Loucy (cell line): ENCODE measurements around the gene CR2.
"Not testable (repeated sequence)": the region's sequence is repeated elsewhere in the genome, so short reads cannot be mapped to it uniquely, and the experiment has no call there.

Experiments used
- H2AFZ ChIP-seq: fragments of 200-600 bp; sonication (generic); 2 replicates; pipeline ENCODE4 v1.6.0; 2016; ENCODE audit warnings: antibody characterized with exemption, mild to moderate bottlenecking, low read length, moderate library complexity
- H3F3A ChIP-seq: fragments of 200-600 bp; 2 replicates; pipeline ENCODE4 v1.6.0; 2016; ENCODE audit warnings: antibody characterized with exemption, low read depth, mild to moderate bottlenecking
- H3K27me3 ChIP-seq: fragments of 200-600 bp; sonication (generic); 2 replicates; pipeline ENCODE4 v1.6.1; 2014; ENCODE audit warnings: low read length, mild to moderate bottlenecking; ENCODE audit not compliant: insufficient read depth, poor library complexity, severe bottlenecking
- H3K36me3 ChIP-seq: fragments of 200-600 bp; sonication (generic); 2 replicates; pipeline ENCODE4 v1.6.1; 2016; ENCODE audit warnings: low read length; ENCODE audit not compliant: insufficient read depth
- H3K4me1 ChIP-seq: fragments of 200-600 bp; sonication (generic); 2 replicates; pipeline ENCODE4 v1.5.1; 2014; ENCODE audit warnings: low read length, mild to moderate bottlenecking; ENCODE audit not compliant: insufficient read depth, poor library complexity, severe bottlenecking
- H3K4me2 ChIP-seq: fragments of 200-600 bp; sonication (generic); 2 replicates; pipeline ENCODE4 v1.6.0; 2014; ENCODE audit warnings: antibody characterized with exemption, low read length, low read depth, mild to moderate bottlenecking; ENCODE audit not compliant: poor library complexity, severe bottlenecking
- H3K4me3 ChIP-seq: fragments of 200-600 bp; sonication (generic); 2 replicates; pipeline ENCODE4 v1.5.1; 2014; ENCODE audit warnings: low read length, mild to moderate bottlenecking, mixed read lengths; ENCODE audit not compliant: poor library complexity, severe bottlenecking
- H3K79me2 ChIP-seq: fragments of 200-600 bp; sonication (generic); 2 replicates; pipeline ENCODE4 v1.6.1; 2014; ENCODE audit warnings: low read length; ENCODE audit not compliant: insufficient read depth
- H3K9ac ChIP-seq: fragments of 200-600 bp; sonication (generic); 2 replicates; pipeline ENCODE4 v1.6.0; 2014; ENCODE audit warnings: mild to moderate bottlenecking, low read depth, low read length, moderate library complexity; ENCODE audit not compliant: poor library complexity, severe bottlenecking
- H3K9me2 ChIP-seq: fragments of 200-600 bp; sonication (generic); replicated peaks from 2 replicates; pipeline ENCODE4 v1.6.1; 2016; ENCODE audit warnings: low read depth, low read length, mixed read lengths
- H3K9me3 ChIP-seq: fragments of 200-600 bp; sonication (generic); 2 replicates; pipeline ENCODE4 v1.6.1; 2014; ENCODE audit warnings: mild to moderate bottlenecking, antibody characterized with exemption, low read length, low read depth; ENCODE audit not compliant: insufficient read depth
- H4K20me1 ChIP-seq: fragments of 200-600 bp; sonication (generic); 2 replicates; pipeline ENCODE4 v1.6.0; 2014; ENCODE audit warnings: antibody characterized with exemption, low read length, mild to moderate bottlenecking; ENCODE audit not compliant: insufficient read depth, poor library complexity, severe bottlenecking
- CTCF ChIP-seq: fragments of 200-600 bp; sonication (generic); conservative IDR thresholded peaks from 2 replicates; pipeline ENCODE4 v1.5.1; 2014; ENCODE audit warnings: mild to moderate bottlenecking, antibody characterized with exemption, low read length
- EZH2phosphoT487 ChIP-seq: fragments of 200-600 bp; IDR thresholded peaks from 2 replicates; pipeline ENCODE4 v1.6.1; 2018; ENCODE audit warnings: antibody characterized with exemption, mild to moderate bottlenecking, moderate library complexity, borderline replicate concordance

Gene CR2

DNA sequence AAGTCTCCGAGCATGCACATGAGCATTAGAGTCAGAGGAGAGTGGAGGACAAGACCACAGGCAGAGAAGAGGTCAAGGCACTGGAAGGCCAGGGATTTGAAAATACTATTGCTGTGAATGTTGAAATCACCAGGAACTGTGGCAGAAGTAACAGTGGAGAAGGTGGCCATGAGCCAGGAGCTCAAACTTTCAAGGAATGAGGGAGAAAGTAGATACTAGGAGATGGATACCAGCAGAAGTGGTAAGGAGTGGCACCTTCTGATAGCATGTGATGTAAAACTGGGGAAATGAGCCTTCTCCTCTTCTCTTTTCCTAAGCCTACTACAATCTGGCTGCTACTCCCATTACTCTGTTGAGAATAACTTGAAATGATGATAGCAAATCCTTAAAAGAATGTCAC lies 40.0 kb downstream of the CR2 start:
- Histone ChIP-seq H3K27me3 (peaks cover 41% of the 10 kb centered on the region), H3K79me2 (no peaks in the 10 kb centered on the region), H2AFZ (no peak overlapping the region), H4K20me1 (no peaks in the 10 kb centered on the region), H3K9ac (no peak overlapping the region), H3K9me3 (no peaks in the 10 kb centered on the region), H3K4me2 (no peak overlapping the region), H3K4me3 (no peak overlapping the region), H3K9me2 (no peaks in the 10 kb centered on the region), H3K36me3 (no peaks in the 10 kb centered on the region), H3F3A (no peaks in the 10 kb centered on the region), H3K4me1 (no peaks in the 10 kb centered on the region)
- TF ChIP-seq CTCF (no peak), EZH2phosphoT487 (no peak)

- not testable (repeated sequence) for H3K9me3 ChIP-seq, H3K9ac ChIP-seq, H3K79me2 ChIP-seq, H3K4me1 ChIP-seq, H3K36me3 ChIP-seq, H4K20me1 ChIP-seq, H3K9me2 ChIP-seq, H3F3A ChIP-seq, H3K4me2 ChIP-seq, H2AFZ ChIP-seq, H3K4me3 ChIP-seq
- H3K27me3 ChIP-seq, result peaks cover 41% of the 10 kb centered on the region
Measured at GRCh38 chr1:207495281-207495680, 41.2 kb downstream of the CR2 start.

DNA sequence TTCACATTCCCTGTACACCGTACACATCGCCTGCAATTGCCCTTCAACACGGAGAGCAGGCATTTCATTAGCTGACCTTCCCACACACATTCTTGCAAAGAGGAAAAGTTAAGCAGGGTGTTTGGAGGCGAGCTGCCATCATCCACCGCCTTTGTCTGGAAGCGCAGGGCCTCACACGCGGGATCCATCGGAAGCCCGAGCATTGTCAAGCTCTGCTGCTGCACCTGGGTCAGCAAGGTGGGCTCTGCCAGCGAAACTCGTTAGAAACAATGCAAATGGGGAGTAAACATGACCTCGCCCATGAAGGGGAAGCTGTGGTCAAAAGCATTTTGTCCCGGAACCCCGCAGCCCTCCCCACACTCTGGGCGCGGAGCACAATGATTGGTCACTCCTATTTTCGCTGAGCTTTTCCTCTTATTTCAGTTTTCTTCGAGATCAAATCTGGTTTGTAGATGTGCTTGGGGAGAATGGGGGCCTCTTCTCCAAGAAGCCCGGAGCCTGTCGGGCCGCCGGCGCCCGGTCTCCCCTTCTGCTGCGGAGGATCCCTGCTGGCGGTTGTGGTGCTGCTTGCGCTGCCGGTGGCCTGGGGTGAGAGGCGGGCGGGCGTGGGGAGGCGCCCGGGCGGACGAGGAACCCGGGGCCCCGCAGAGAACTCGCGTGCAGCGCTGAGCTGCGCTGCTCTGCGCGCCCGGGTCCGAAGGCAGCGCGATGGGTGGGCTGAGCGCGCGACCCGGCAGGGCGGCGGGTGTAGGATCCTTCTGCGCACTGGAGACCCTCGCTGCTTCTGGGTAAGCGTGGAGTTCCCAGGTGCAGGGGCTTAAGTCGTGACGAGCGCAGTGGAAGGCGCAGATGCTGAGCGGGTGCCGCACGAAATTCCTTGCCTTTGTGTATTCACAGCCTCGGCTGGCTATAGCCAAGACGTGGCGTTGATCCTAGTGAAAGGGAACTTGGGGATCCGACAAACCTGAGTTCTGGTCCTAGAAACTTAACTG lies 42.0 kb downstream of the CR2 start, which contains the start of gene CR1:
Gene CR1, plus strand, starts transcription at position 357 of the 992 bp plus-strand sequence. Its CDS starts 111 bp downstream, at position 468.
- Histone ChIP-seq H3K4me3 (peak within 1 kb of the TSS; percentile 39), H3K79me2 (no peaks in the 10 kb centered on the region), H3F3A (no peaks in the 10 kb centered on the region), H2AFZ (0 out of 2 replicates have a peak within 1 kb of the TSS, but pooled peaks have one; percentile 48), H3K4me2 (peak within 1 kb of the TSS; percentile 31), H3K36me3 (no peaks in the 10 kb centered on the region), H3K27me3 (peaks cover 41% of the 10 kb centered on the region), H4K20me1 (no peaks in the 10 kb centered on the region), H3K9me3 (no peaks in the 10 kb centered on the region), H3K9me2 (no peaks in the 10 kb centered on the region), H3K4me1 (no peaks in the 10 kb centered on the region), H3K9ac (no peak within 1 kb of the TSS)
- TF ChIP-seq CTCF (no peak), EZH2phosphoT487 (no peak)
